ENCODE data around the gene DNAJC6. TPM values are rescaled to one million over a fixed set of nuclear protein-coding genes. Genes with fewer than 3 reads are reported as not detected.

Gene DNAJC6
- total and polyA plus RNA-seq, 7 experiments from 2014 or later: 0.22 to 7.0 (median 1.8) TPM

GRCh38 chr1:65310078-65310587 lies 790 bp downstream of the DNAJC6 start:
- Mint-ChIP-seq H3K36me3 (peaks cover 0 to 6% (median 5%) of the 10 kb centered on the region in 5 donors), H3K4me1 (peaks cover 0 to 16% (median 11%) of the 10 kb centered on the region in 7 donors), H3K27me3 (peaks cover 45 to 72% (median 55%) of the 10 kb centered on the region in 5 donors), H3K4me3 (peak overlapping the region in 6 of 10 donors; percentile 26 to 78 (median 59)), H3K9me3 (peaks cover 0 to 12% (median 4%) of the 10 kb centered on the region in 11 donors), H3K27ac (no peak overlapping the region)
- CTCF ChIA-PET: interaction anchor here (0.7 to 1.2 kb wide), 3 partner anchors 13 to 288 kb away, joined by 3 to 4 read pairs (median 4); no protein-coding TSS in a partner anchor
- Histone ChIP-seq H3K27me3 (ENCODE audit: control insufficient read depth in 2 of 2, insufficient read depth in 2 of 2, low read length in 2 of 2) (peaks cover 0 to 5% of the 10 kb centered on the region in 2 donors), H3K4me3 (ENCODE audit: low read length) (no peak overlapping the region), H3K27ac (ENCODE audit: low read depth, low read length) (no peak overlapping the region), H3K4me1 (ENCODE audit: control insufficient read depth in 2 of 2, insufficient read depth in 2 of 2, low read length in 2 of 2) (peaks cover 0 to 3% of the 10 kb centered on the region in 2 donors), H3K36me3 (ENCODE audit: control insufficient read depth in 2 of 3, insufficient read depth in 3 of 3, low read length in 3 of 3) (no peaks in the 10 kb centered on the region), H3K9me3 (ENCODE audit: control insufficient read depth in 2 of 3, low read length in 3 of 3) (no peaks in the 10 kb centered on the region)
- POLR2A ChIA-PET: interaction anchor here (0.6 kb wide), 1 partner anchor 189 kb away, joined by 3 read pairs; no protein-coding TSS in a partner anchor
- ATAC-seq (peak; percentile 8), DNase-seq (no peak)
- intact Hi-C loops (cut with micrococcal nuclease): no loop called here

GRCh38 chr1:65311760-65312159 lies 2.4 kb downstream of the DNAJC6 start:
- peaks cover 0 to 12% (median 4%) of the 10 kb centered on the region in 11 donors for H3K9me3 Mint-ChIP-seq
- H3K27me3 ChIP-seq (ENCODE audit: control insufficient read depth in 2 of 2, insufficient read depth in 2 of 2, low read length in 2 of 2): peaks cover 0 to 5% of the 10 kb centered on the region in 2 donors
- H3K4me3 ChIP-seq (ENCODE audit: low read length): no peak overlapping the region
- H3K27me3 Mint-ChIP-seq: peaks cover 47 to 59% (median 54%) of the 10 kb centered on the region in 5 donors
- CTCF ChIA-PET: no interaction called here
- H3K27ac ChIP-seq (ENCODE audit: low read depth, low read length): no peak overlapping the region
- ATAC-seq: no peak
- H3K4me1 Mint-ChIP-seq: peaks cover 0 to 16% (median 11%) of the 10 kb centered on the region in 7 donors
- POLR2A ChIA-PET: no interaction called here
- H3K27ac Mint-ChIP-seq: no peak overlapping the region
- no peaks in the 10 kb centered on the region for H3K9me3 ChIP-seq (ENCODE audit: control insufficient read depth in 2 of 3, low read length in 3 of 3)
- peaks cover 0 to 6% (median 5%) of the 10 kb centered on the region in 5 donors for H3K36me3 Mint-ChIP-seq
- H3K4me3 Mint-ChIP-seq: no peak overlapping the region
- no peak for DNase-seq
- H3K4me1 ChIP-seq (ENCODE audit: control insufficient read depth in 2 of 2, insufficient read depth in 2 of 2, low read length in 2 of 2): peaks cover 0 to 3% of the 10 kb centered on the region in 2 donors
- no peaks in the 10 kb centered on the region for H3K36me3 ChIP-seq (ENCODE audit: control insufficient read depth in 2 of 3, insufficient read depth in 3 of 3, low read length in 3 of 3)
- intact Hi-C loops (cut with micrococcal nuclease): no loop called here

- Mint-ChIP-seq H3K36me3 (peaks cover 0 to 14% (median 6%) of the 10 kb centered on the region in 5 donors), H3K4me1 (no peaks in the 10 kb centered on the region), H3K27me3 (peaks cover 20 to 40% (median 25%) of the 10 kb centered on the region in 5 donors), H3K9me3 (peaks cover 2 to 20% (median 9%) of the 10 kb centered on the region in 11 donors), H3K27ac (no peak overlapping the region), H3K4me3 (no peak overlapping the region)
- H3K27me3 ChIP-seq (ENCODE audit: control insufficient read depth in 2 of 2, insufficient read depth in 2 of 2, low read length in 2 of 2): no peaks in the 10 kb centered on the region
- H3K4me3 ChIP-seq (ENCODE audit: low read length): no peak overlapping the region
- no peaks in the 10 kb centered on the region for H3K36me3 ChIP-seq (ENCODE audit: control insufficient read depth in 2 of 3, insufficient read depth in 3 of 3, low read length in 3 of 3)
- ChIA-PET POLR2A (no interaction called here), CTCF (no interaction called here)
- DNase-seq (no peak), ATAC-seq (no peak)
- no peaks in the 10 kb centered on the region for H3K4me1 ChIP-seq (ENCODE audit: control insufficient read depth in 2 of 2, insufficient read depth in 2 of 2, low read length in 2 of 2)
- intact Hi-C loops (cut with micrococcal nuclease): no loop called here
- H3K9me3 ChIP-seq (ENCODE audit: control insufficient read depth in 2 of 3, low read length in 3 of 3): no peaks in the 10 kb centered on the region
- H3K27ac ChIP-seq (ENCODE audit: low read depth, low read length): no peak overlapping the region
Measured at GRCh38 chr1:65316233-65316632, 6.9 kb downstream of the DNAJC6 start.

GRCh38 chr1:65317866-65318653 lies 8.7 kb downstream of the DNAJC6 start:
- H3K4me1 ChIP-seq (ENCODE audit: control insufficient read depth in 2 of 2, insufficient read depth in 2 of 2, low read length in 2 of 2): no peaks in the 10 kb centered on the region
- DNase-seq (no peak), ATAC-seq (no peak)
- peaks cover 9 to 30% (median 15%) of the 10 kb centered on the region in 5 donors for H3K27me3 Mint-ChIP-seq
- no peak overlapping the region for H3K4me3 Mint-ChIP-seq
- no peak overlapping the region for H3K4me3 ChIP-seq (ENCODE audit: low read length)
- no peaks in the 10 kb centered on the region for H3K27me3 ChIP-seq (ENCODE audit: control insufficient read depth in 2 of 2, insufficient read depth in 2 of 2, low read length in 2 of 2)
- H3K27ac Mint-ChIP-seq: no peak overlapping the region
- POLR2A ChIA-PET: no interaction called here
- H3K36me3 Mint-ChIP-seq: peaks cover 0 to 16% (median 6%) of the 10 kb centered on the region in 5 donors
- H3K36me3 ChIP-seq (ENCODE audit: control insufficient read depth in 2 of 3, insufficient read depth in 3 of 3, low read length in 3 of 3): no peaks in the 10 kb centered on the region
- intact Hi-C loops (cut with micrococcal nuclease): no loop called here
- peaks cover 0 to 1% (median 0%) of the 10 kb centered on the region in 7 donors for H3K4me1 Mint-ChIP-seq
- H3K9me3 ChIP-seq (ENCODE audit: control insufficient read depth in 2 of 3, low read length in 3 of 3): no peaks in the 10 kb centered on the region
- peaks cover 2 to 19% (median 11%) of the 10 kb centered on the region in 11 donors for H3K9me3 Mint-ChIP-seq
- CTCF ChIA-PET: no interaction called here
- no peak overlapping the region for H3K27ac ChIP-seq (ENCODE audit: low read depth, low read length)

GRCh38 chr1:65319141-65319540 lies 9.8 kb downstream of the DNAJC6 start:
- Histone ChIP-seq H3K27ac (ENCODE audit: low read depth, low read length) (no peak overlapping the region), H3K36me3 (ENCODE audit: control insufficient read depth in 2 of 3, insufficient read depth in 3 of 3, low read length in 3 of 3) (no peaks in the 10 kb centered on the region), H3K4me3 (ENCODE audit: low read length) (no peak overlapping the region), H3K4me1 (ENCODE audit: control insufficient read depth in 2 of 2, insufficient read depth in 2 of 2, low read length in 2 of 2) (no peaks in the 10 kb centered on the region), H3K27me3 (ENCODE audit: control insufficient read depth in 2 of 2, insufficient read depth in 2 of 2, low read length in 2 of 2) (no peaks in the 10 kb centered on the region), H3K9me3 (ENCODE audit: control insufficient read depth in 2 of 3, low read length in 3 of 3) (no peaks in the 10 kb centered on the region)
- H3K36me3 Mint-ChIP-seq: peaks cover 0 to 21% (median 6%) of the 10 kb centered on the region in 5 donors
- H3K4me3 Mint-ChIP-seq: no peak overlapping the region
- no peak for ATAC-seq
- peaks cover 4 to 25% (median 15%) of the 10 kb centered on the region in 11 donors for H3K9me3 Mint-ChIP-seq
- ChIA-PET CTCF (no interaction called here), POLR2A (no interaction called here)
- H3K27ac Mint-ChIP-seq: no peak overlapping the region
- intact Hi-C loops (cut with micrococcal nuclease): no loop called here
- H3K4me1 Mint-ChIP-seq: peaks cover 0 to 8% (median 0%) of the 10 kb centered on the region in 7 donors
- no peak for DNase-seq
- peaks cover 5 to 23% (median 14%) of the 10 kb centered on the region in 5 donors for H3K27me3 Mint-ChIP-seq

GRCh38 chr1:65319754-65320153 lies 10.4 kb downstream of the DNAJC6 start:
- no peaks in the 10 kb centered on the region for H3K9me3 ChIP-seq (ENCODE audit: control insufficient read depth in 2 of 3, low read length in 3 of 3)
- Mint-ChIP-seq H3K4me1 (peaks cover 0 to 8% (median 0%) of the 10 kb centered on the region in 7 donors), H3K9me3 (peaks cover 4 to 25% (median 15%) of the 10 kb centered on the region in 11 donors), H3K27me3 (peaks cover 3 to 23% (median 10%) of the 10 kb centered on the region in 5 donors), H3K36me3 (peaks cover 0 to 21% (median 6%) of the 10 kb centered on the region in 5 donors), H3K27ac (no peak overlapping the region), H3K4me3 (no peak overlapping the region)
- H3K27me3 ChIP-seq (ENCODE audit: control insufficient read depth in 2 of 2, insufficient read depth in 2 of 2, low read length in 2 of 2): no peaks in the 10 kb centered on the region
- H3K4me3 ChIP-seq (ENCODE audit: low read length): no peak overlapping the region
- H3K4me1 ChIP-seq (ENCODE audit: control insufficient read depth in 2 of 2, insufficient read depth in 2 of 2, low read length in 2 of 2): no peaks in the 10 kb centered on the region
- DNase-seq: no peak
- no peak for ATAC-seq
- no peaks in the 10 kb centered on the region for H3K36me3 ChIP-seq (ENCODE audit: control insufficient read depth in 2 of 3, insufficient read depth in 3 of 3, low read length in 3 of 3)
- intact Hi-C loops (cut with micrococcal nuclease): no loop called here
- H3K27ac ChIP-seq (ENCODE audit: low read depth, low read length): no peak overlapping the region
- ChIA-PET CTCF (no interaction called here), POLR2A (no interaction called here)

Data from naive thymus-derived CD4-positive, alpha-beta T cell (primary cell).